ENCODE measurements around the gene SEPTIN2.
A peak's percentile ranks its signal among the peaks of the same experiment; 100 is the strongest.
"Not testable (repeated sequence)": the region's sequence is repeated elsewhere in the genome, so short reads cannot be mapped to it uniquely, and the experiment has no call there.

SEPTIN2 gene

GRCh38 chr2:241350878-241351639 is 35.3 kb downstream of the SEPTIN2 start:
- no peak for DNase-seq (ENCODE audit: low spot score)

GRCh38 chr2:241351640-241352031 is 35.9 kb downstream of the SEPTIN2 start:
- DNase-seq (ENCODE audit: low spot score): no peak

GRCh38 chr2:241352227-241352626 is 36.5 kb downstream of the SEPTIN2 start:
- no peak for DNase-seq (ENCODE audit: low spot score)

GRCh38 chr2:241354668-241355658 is 39.2 kb downstream of the SEPTIN2 start:
- peak; percentile 45 for DNase-seq (ENCODE audit: low spot score)

GRCh38 chr2:241355983-241356870 is 40.5 kb downstream of the SEPTIN2 start, which contains the start of gene FARP2:
FARP2 (plus strand) TSS chr2:241356285; CDS start chr2:241373108, 16,823 bp downstream.
- DNase-seq (ENCODE audit: low spot score): peak; percentile 88

- DNase-seq (ENCODE audit: low spot score): no peak
Measured at GRCh38 chr2:241356871-241357260, 41.1 kb downstream of the SEPTIN2 start.

- DNase-seq (ENCODE audit: low spot score): no peak
Measured at GRCh38 chr2:241357531-241357930, 41.8 kb downstream of the SEPTIN2 start.

- no peak for DNase-seq (ENCODE audit: low spot score)
Measured at GRCh38 chr2:241358470-241358869, 42.7 kb downstream of the SEPTIN2 start.

GRCh38 chr2:241359481-241360045 is 43.8 kb downstream of the SEPTIN2 start:
- peak; percentile 32 for DNase-seq (ENCODE audit: low spot score)

- no peak for DNase-seq (ENCODE audit: low spot score)
Measured at GRCh38 chr2:241363426-241363825, 47.7 kb downstream of the SEPTIN2 start.

GRCh38 chr2:241364781-241365180 is 49.1 kb downstream of the SEPTIN2 start:
- no peak for DNase-seq (ENCODE audit: low spot score)

GRCh38 chr2:241366678-241367077 is 51.0 kb downstream of the SEPTIN2 start:
- no peak for DNase-seq (ENCODE audit: low spot score)

- no peak for DNase-seq (ENCODE audit: low spot score)
Measured at GRCh38 chr2:241368643-241369042, 52.9 kb downstream of the SEPTIN2 start.

GRCh38 chr2:241372361-241372992 is 56.8 kb downstream of the SEPTIN2 start:
- DNase-seq (ENCODE audit: low spot score): no peak

- DNase-seq (ENCODE audit: low spot score): no peak
Measured at GRCh38 chr2:241373446-241373845, 57.7 kb downstream of the SEPTIN2 start.

GRCh38 chr2:241373906-241374305 is 58.2 kb downstream of the SEPTIN2 start:
- DNase-seq (ENCODE audit: low spot score): not testable (repeated sequence)

- DNase-seq (ENCODE audit: low spot score): no peak
Measured at GRCh38 chr2:241375300-241375699, 59.6 kb downstream of the SEPTIN2 start.

- no peak for DNase-seq (ENCODE audit: low spot score)
Measured at GRCh38 chr2:241376808-241377207, 61.1 kb downstream of the SEPTIN2 start.

- no peak for DNase-seq (ENCODE audit: low spot score)
Measured at GRCh38 chr2:241378816-241379215, 63.1 kb downstream of the SEPTIN2 start.

- DNase-seq (ENCODE audit: low spot score): no peak
Measured at GRCh38 chr2:241379481-241380480, 64.1 kb downstream of the SEPTIN2 start.
